ENCODE data around the gene NRM.
"Not testable (repeated sequence)": the region's sequence is repeated elsewhere in the genome, so short reads cannot be mapped to it uniquely, and the experiment has no call there.

The NRM gene

GRCh38 chr6:30721198-30722024 lies 30.6 kb upstream of the NRM start:
- DNase-seq (ENCODE audit: insufficient read length, low spot score) (peak; percentile 70), FAIRE-seq (peak; percentile 90)
- TF ChIP-seq PAX5 (IDR thresholded peaks at IDR 0.05; ENCODE audit: insufficient read depth, low read length, severe bottlenecking), result peak; percentile 19
- TF ChIP-seq POLR2AphosphoS5 (IDR thresholded peaks at IDR 0.05; ENCODE audit: low read depth, low read length), result peak; percentile 77
- TF ChIP-seq POU2F2 (IDR thresholded peaks at IDR 0.05; ENCODE audit: low read depth, low read length), result peak; percentile 72
- peak; percentile 78 for TF ChIP-seq POLR2A (IDR thresholded peaks at IDR 0.05; ENCODE audit: low read depth, low read length)
- peak; percentile 70 for TF ChIP-seq SPI1 (IDR thresholded peaks at IDR 0.05; ENCODE audit: low read depth, low read length)
- no peak for TF ChIP-seq TAF1 (IDR thresholded peaks at IDR 0.05; ENCODE audit: low read depth, low read length)

DNA sequence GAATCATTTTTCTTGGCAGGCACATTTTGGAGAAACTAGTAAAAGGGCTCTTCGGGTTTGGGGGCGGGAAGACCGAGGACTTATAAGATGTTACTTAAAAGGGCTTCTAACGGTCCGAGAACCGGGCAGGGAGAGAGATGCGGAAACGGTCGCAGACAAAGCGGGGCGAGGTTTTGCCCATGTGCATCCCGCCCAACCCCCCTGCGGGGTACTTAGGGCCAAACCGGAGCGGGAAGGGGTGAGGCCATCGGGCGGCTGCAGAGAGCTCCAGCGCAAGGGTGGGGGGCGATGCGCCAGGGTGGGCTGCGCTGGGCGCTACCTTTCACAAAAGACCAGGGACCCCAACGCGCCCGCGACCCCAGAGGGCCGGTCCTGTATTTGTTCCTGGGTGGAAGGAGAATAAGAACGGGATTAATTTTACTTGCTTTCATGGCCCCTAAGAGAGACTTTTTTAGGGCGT lies 30.0 kb upstream of the NRM start:
- FAIRE-seq (no peak), DNase-seq (ENCODE audit: insufficient read length, low spot score) (no peak)
- 0 out of 2 replicates have a peak, but pooled peaks have one; percentile 21 for TF ChIP-seq TAF1 (IDR thresholded peaks at IDR 0.05; ENCODE audit: low read depth, low read length)
- no peak for TF ChIP-seq POLR2AphosphoS5 (IDR thresholded peaks at IDR 0.05; ENCODE audit: low read depth, low read length)

- no peak for TF ChIP-seq PAX5 (IDR thresholded peaks at IDR 0.05; ENCODE audit: insufficient read depth, low read length, severe bottlenecking)
- TF ChIP-seq POU2F2 (IDR thresholded peaks at IDR 0.05; ENCODE audit: low read depth, low read length), result peak; percentile 78; the same call in 1 of the 2 replicates
- no peak for TF ChIP-seq SPI1 (IDR thresholded peaks at IDR 0.05; ENCODE audit: low read depth, low read length)
- TF ChIP-seq TAF1 (IDR thresholded peaks at IDR 0.05; ENCODE audit: low read depth, low read length), result peak; percentile 97
- peak; percentile 88 for TF ChIP-seq POLR2AphosphoS5 (IDR thresholded peaks at IDR 0.05; ENCODE audit: low read depth, low read length)
- peak; percentile 87 for TF ChIP-seq POLR2A (IDR thresholded peaks at IDR 0.05; ENCODE audit: low read depth, low read length)
- FAIRE-seq (peak; percentile 89), DNase-seq (ENCODE audit: insufficient read length, low spot score) (peak; percentile 67)
Measured at GRCh38 chr6:30719791-30720737, 29.3 kb upstream of the NRM start, which contains the start of gene TUBB. Gene TUBB, plus strand, starts transcription at chr6:30720352. Its CDS starts 155 bp downstream, at chr6:30720507.

- no peak for FAIRE-seq
- TF ChIP-seq POLR2A (IDR thresholded peaks at IDR 0.05; ENCODE audit: low read depth, low read length), result no peak
- no peak for TF ChIP-seq TAF1 (IDR thresholded peaks at IDR 0.05; ENCODE audit: low read depth, low read length)
- TF ChIP-seq POU2F2 (IDR thresholded peaks at IDR 0.05; ENCODE audit: low read depth, low read length), result no peak
- no peak for TF ChIP-seq SPI1 (IDR thresholded peaks at IDR 0.05; ENCODE audit: low read depth, low read length)
- no peak for TF ChIP-seq PAX5 (IDR thresholded peaks at IDR 0.05; ENCODE audit: insufficient read depth, low read length, severe bottlenecking)
- TF ChIP-seq POLR2AphosphoS5 (IDR thresholded peaks at IDR 0.05; ENCODE audit: low read depth, low read length), result no peak
- no peak for DNase-seq (ENCODE audit: insufficient read length, low spot score)
Measured at GRCh38 chr6:30719356-30719755, 28.6 kb upstream of the NRM start.

GRCh38 chr6:30717845-30718720 lies 27.3 kb upstream of the NRM start:
- not testable (repeated sequence) for DNase-seq (ENCODE audit: insufficient read length, low spot score); FAIRE-seq

- DNase-seq (ENCODE audit: insufficient read length, low spot score) (peak; percentile 79), FAIRE-seq (peak; percentile 99)
- TF ChIP-seq SPI1 (IDR thresholded peaks at IDR 0.05; ENCODE audit: low read depth, low read length), result no peak
- TF ChIP-seq TAF1 (IDR thresholded peaks at IDR 0.05; ENCODE audit: low read depth, low read length), result peak; percentile 96
- TF ChIP-seq POU2F2 (IDR thresholded peaks at IDR 0.05; ENCODE audit: low read depth, low read length), result peak; percentile 81
- peak; percentile 89 for TF ChIP-seq POLR2AphosphoS5 (IDR thresholded peaks at IDR 0.05; ENCODE audit: low read depth, low read length)
- peak; percentile 75 for TF ChIP-seq PAX5 (IDR thresholded peaks at IDR 0.05; ENCODE audit: insufficient read depth, low read length, severe bottlenecking)
- peak; percentile 97 for TF ChIP-seq POLR2A (IDR thresholded peaks at IDR 0.05; ENCODE audit: low read depth, low read length)
Measured at GRCh38 chr6:30717129-30717844, 26.5 kb upstream of the NRM start, which contains the start of gene MDC1. Gene MDC1, minus strand, starts transcription at chr6:30717281. Its CDS starts 2,106 bp downstream, at chr6:30715175.

DNA sequence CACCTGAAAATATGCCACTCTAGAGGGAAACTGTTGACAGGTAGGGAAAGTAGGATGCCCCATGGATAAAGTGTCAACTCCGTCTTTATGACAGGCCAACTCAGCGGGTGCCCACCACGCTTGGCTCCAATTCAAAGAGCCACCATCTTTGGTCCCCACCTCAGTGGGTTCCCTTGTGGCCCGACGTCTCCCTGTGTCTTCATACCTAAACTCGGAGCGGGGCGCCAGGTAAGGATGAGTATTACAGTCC lies 26.0 kb upstream of the NRM start:
- no peak for DNase-seq (ENCODE audit: insufficient read length, low spot score)
- FAIRE-seq, result no peak
- no peak; the same call in 1 of the 2 replicates for TF ChIP-seq POLR2AphosphoS5 (IDR thresholded peaks at IDR 0.05; ENCODE audit: low read depth, low read length)
- no peak for TF ChIP-seq SPI1 (IDR thresholded peaks at IDR 0.05; ENCODE audit: low read depth, low read length)
- no peak for TF ChIP-seq TAF1 (IDR thresholded peaks at IDR 0.05; ENCODE audit: low read depth, low read length)
- TF ChIP-seq POLR2A (IDR thresholded peaks at IDR 0.05; ENCODE audit: low read depth, low read length), result no peak
- no peak for TF ChIP-seq POU2F2 (IDR thresholded peaks at IDR 0.05; ENCODE audit: low read depth, low read length)
- no peak for TF ChIP-seq PAX5 (IDR thresholded peaks at IDR 0.05; ENCODE audit: insufficient read depth, low read length, severe bottlenecking)

DNA sequence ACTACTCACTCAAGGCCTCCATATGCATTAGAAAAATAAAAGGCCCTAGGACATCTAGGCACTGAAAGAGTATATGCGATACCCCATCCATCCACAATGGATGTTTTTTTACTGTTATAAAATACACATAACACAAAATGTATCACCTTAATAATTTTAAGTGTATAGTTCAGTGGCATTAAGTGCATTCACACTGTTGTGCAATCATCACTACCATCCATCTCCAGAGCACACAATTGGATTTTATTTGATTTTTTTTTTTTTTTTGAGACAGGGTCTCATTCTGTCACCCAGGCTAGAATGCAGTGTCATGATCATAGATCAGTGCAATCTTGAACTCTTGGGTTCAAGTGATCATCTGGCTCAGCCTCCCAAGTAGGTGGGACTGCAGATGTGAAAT lies 23.5 kb upstream of the NRM start:
- no peak for DNase-seq (ENCODE audit: insufficient read length, low spot score)
- TF ChIP-seq TAF1 (IDR thresholded peaks at IDR 0.05; ENCODE audit: low read depth, low read length) (no peak), SPI1 (IDR thresholded peaks at IDR 0.05; ENCODE audit: low read depth, low read length) (no peak), POLR2A (IDR thresholded peaks at IDR 0.05; ENCODE audit: low read depth, low read length) (no peak), POLR2AphosphoS5 (IDR thresholded peaks at IDR 0.05; ENCODE audit: low read depth, low read length) (no peak)
- no peak for FAIRE-seq
